Measurements from ENCODE around the gene NLRP7.
"Not testable (repeated sequence)": the region's sequence is repeated elsewhere in the genome, so short reads cannot be mapped to it uniquely, and the experiment has no call there.

DNA sequence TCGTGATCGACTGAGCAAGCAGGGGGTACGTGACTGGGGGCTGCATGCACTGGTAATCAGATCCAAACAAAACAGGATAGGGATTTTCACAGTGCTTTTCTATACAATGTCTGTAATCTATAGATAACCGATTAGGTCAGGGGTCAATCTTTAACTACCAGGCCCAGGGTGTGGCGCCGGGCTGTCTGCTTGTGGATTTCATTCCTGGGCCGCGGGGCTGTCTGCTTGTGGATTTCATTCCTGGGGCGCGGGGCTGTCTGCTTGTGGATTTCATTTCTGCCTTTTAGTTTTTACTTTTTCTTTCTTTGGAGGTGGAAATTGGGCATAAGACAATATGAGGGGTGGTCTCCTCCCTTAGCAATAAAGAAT, 6.0 kb upstream of the NLRP7 start:
- TF ChIP-seq POLR2A (IDR thresholded peaks at IDR 0.05), result not testable (repeated sequence)
- TF ChIP-seq, protein P1, sequence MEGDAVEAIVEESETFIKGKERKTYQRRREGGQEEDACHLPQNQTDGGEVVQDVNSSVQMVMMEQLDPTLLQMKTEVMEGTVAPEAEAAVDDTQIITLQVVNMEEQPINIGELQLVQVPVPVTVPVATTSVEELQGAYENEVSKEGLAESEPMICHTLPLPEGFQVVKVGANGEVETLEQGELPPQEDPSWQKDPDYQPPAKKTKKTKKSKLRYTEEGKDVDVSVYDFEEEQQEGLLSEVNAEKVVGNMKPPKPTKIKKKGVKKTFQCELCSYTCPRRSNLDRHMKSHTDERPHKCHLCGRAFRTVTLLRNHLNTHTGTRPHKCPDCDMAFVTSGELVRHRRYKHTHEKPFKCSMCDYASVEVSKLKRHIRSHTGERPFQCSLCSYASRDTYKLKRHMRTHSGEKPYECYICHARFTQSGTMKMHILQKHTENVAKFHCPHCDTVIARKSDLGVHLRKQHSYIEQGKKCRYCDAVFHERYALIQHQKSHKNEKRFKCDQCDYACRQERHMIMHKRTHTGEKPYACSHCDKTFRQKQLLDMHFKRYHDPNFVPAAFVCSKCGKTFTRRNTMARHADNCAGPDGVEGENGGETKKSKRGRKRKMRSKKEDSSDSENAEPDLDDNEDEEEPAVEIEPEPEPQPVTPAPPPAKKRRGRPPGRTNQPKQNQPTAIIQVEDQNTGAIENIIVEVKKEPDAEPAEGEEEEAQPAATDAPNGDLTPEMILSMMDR (IDR thresholded peaks at IDR 0.05), result not testable (repeated sequence)

All from esophagus squamous epithelium (tissue), 4 donors.